ENCODE results near the gene KIRREL1. TPM values are rescaled to one million over a fixed set of nuclear protein-coding genes. Genes with fewer than 3 reads are reported as not detected.

KIRREL1 gene
- total RNA-seq, 1 experiment from 2014 or later = 30.5 TPM

GRCh38 chr1:158017800-158018595 lies 24.6 kb downstream of the KIRREL1 start:
- H3K27ac ChIP-seq (ENCODE audit: insufficient read length, low read depth, low read length) = no peak overlapping the region
- DNase-seq = no peak
- peaks cover 44% of the 10 kb centered on the region for H3K4me1 ChIP-seq (ENCODE audit: insufficient read depth, low read length)
- H4K91ac ChIP-seq (ENCODE audit: insufficient read length, low read depth, low read length) = peak overlapping the region; percentile 83
- peak overlapping the region; percentile 50 for H2BK20ac ChIP-seq (ENCODE audit: low read depth, low read length, poor library complexity, severe bottlenecking)
- H2BK5ac ChIP-seq (ENCODE audit: insufficient read length, low read length) = no peak overlapping the region
- H3K9me3 ChIP-seq (ENCODE audit: control insufficient read depth, low read depth, low read length) = no peaks in the 10 kb centered on the region
- no peak overlapping the region for H3K9ac ChIP-seq (ENCODE audit: extremely low read depth, insufficient read length, low read length)
- H2AFZ ChIP-seq (ENCODE audit: low read length) = no peak overlapping the region
- peak overlapping the region; percentile 74 for H3K18ac ChIP-seq (ENCODE audit: insufficient read length, low read depth, low read length)
- peak overlapping the region; percentile 95 to 98 (median 96) for H3K27ac Mint-ChIP-seq
- H2BK120ac ChIP-seq (ENCODE audit: low read depth, low read length, poor library complexity, severe bottlenecking) = peak overlapping the region; percentile 65
- H3K4ac ChIP-seq (ENCODE audit: low read depth, low read length) = peak overlapping the region; percentile 71
- no peaks in the 10 kb centered on the region for H4K20me1 ChIP-seq (ENCODE audit: control insufficient read depth, insufficient read depth, insufficient read length)
- H3K79me2 ChIP-seq (ENCODE audit: insufficient read depth, low read length) = peaks cover 8% of the 10 kb centered on the region; the same call in 1 of the 2 replicates
- H3K4me2 ChIP-seq (ENCODE audit: insufficient read depth, insufficient read length, low read length) = no peak overlapping the region
- no peak overlapping the region for H2BK15ac ChIP-seq (ENCODE audit: low read depth, low read length)
- peak overlapping the region; percentile 4 for H3T11ph ChIP-seq (ENCODE audit: low read length)
- H4K5ac ChIP-seq (ENCODE audit: insufficient read length, low read depth, low read length) = no peak overlapping the region
- peak overlapping the region; percentile 98 for H2BK12ac ChIP-seq (ENCODE audit: insufficient read length, low read depth, low read length)
- peak overlapping the region; percentile 80 for H2AK5ac ChIP-seq (ENCODE audit: insufficient read length, low read length)
- H3K27me3 Mint-ChIP-seq (ENCODE audit: low read depth) = no peaks in the 10 kb centered on the region; the same call in 1 of the 2 replicates
- no peaks in the 10 kb centered on the region for H3K23me2 ChIP-seq (ENCODE audit: insufficient read length, low read depth, low read length, poor library complexity, severe bottlenecking)
- H3K4me3 Mint-ChIP-seq = peak overlapping the region in 1 of 2 experiments; percentile 51; a peak in 2 of 5 replicates
- no peaks in the 10 kb centered on the region for H3K27me3 ChIP-seq (ENCODE audit: insufficient read depth, low read length)
- H3K14ac ChIP-seq (ENCODE audit: insufficient read depth, low read length) = peak overlapping the region; percentile 42; the same call in 1 of the 2 replicates
- no peaks in the 10 kb centered on the region for H3K79me1 ChIP-seq (ENCODE audit: insufficient read depth, low read depth, low read length, poor library complexity, severe bottlenecking)
- no peak for TF ChIP-seq CTCF (conservative IDR thresholded peaks at IDR 0.05)
- no peak overlapping the region for H3K23ac ChIP-seq (ENCODE audit: insufficient read length, low read depth, low read length)
- H3K9me3 Mint-ChIP-seq = no peaks in the 10 kb centered on the region
- peaks cover 85 to 98% of the 10 kb centered on the region in 2 experiments for H3K4me1 Mint-ChIP-seq
- WGBS (ENCODE audit: extremely low coverage, insufficient read length, low lambda C conversion rate) = no CpG with 5 or more reads among the region's 4 CpGs
- no peak overlapping the region for H4K8ac ChIP-seq (replicated peaks; ENCODE audit: insufficient read length, low read depth, low read length)
- no peak overlapping the region for H3K56ac ChIP-seq (ENCODE audit: insufficient read length, low read depth, low read length)
- H3K36me3 Mint-ChIP-seq (ENCODE audit: insufficient read depth in 1 of 3, low read depth in 3 of 3) = no peaks in the 10 kb centered on the region

Data from H9 (cell line).